CD4-positive, CD25-positive, alpha-beta regulatory T cell (primary cell): ENCODE results near the gene EPN3. TPM values are rescaled to one million over a fixed set of nuclear protein-coding genes. Genes with fewer than 3 reads are reported as not detected.

Experiments used
- ATAC-seq, 2 donors: fragments of 150-1000 bp; cut with Tn5 transposase; one replicate each; pipeline ENCODE4 v1.10.0; 2021; ENCODE audit warnings: low read depth in 2 of 2, moderate number of reproducible peaks in 2 of 2, moderate library complexity in 1 of 2
- DNase-seq, 3 donors: peaks; one replicate each; pipeline versions ENCODE4 v3.0.0 to v3.0.0-alpha.2; 2012 to 2022; ENCODE audit warnings: mixed read lengths in 1 of 3
- H3K27ac ChIP-seq: one replicate; pipeline ENCODE4 v1.7.0; 2013; ENCODE audit warnings: mild to moderate bottlenecking, low read length; ENCODE audit not compliant: insufficient read depth, poor library complexity, severe bottlenecking
- H3K27me3 ChIP-seq: one replicate; pipeline ENCODE4 v1.7.0; 2013; ENCODE audit warnings: low read length; ENCODE audit not compliant: control insufficient read depth, insufficient read depth
- H3K36me3 ChIP-seq: one replicate; pipeline ENCODE4 v1.7.0; 2013; ENCODE audit warnings: mild to moderate bottlenecking, low read length, moderate library complexity; ENCODE audit not compliant: control insufficient read depth, insufficient read depth
- H3K4me1 ChIP-seq: 2 replicates; pipeline ENCODE4 v1.7.0; 2013; ENCODE audit warnings: mild to moderate bottlenecking, low read length; ENCODE audit not compliant: insufficient read depth, control insufficient read depth, poor library complexity, severe bottlenecking
- H3K4me3 ChIP-seq: one replicate; pipeline ENCODE4 v1.7.0; 2013; ENCODE audit warnings: low read depth, mild to moderate bottlenecking, low read length, moderate library complexity
- H3K9me3 ChIP-seq, 2 experiments: 1 replicate in 1 of 2; 2 replicates in 1 of 2; pipeline ENCODE4 v1.7.0; 2013; ENCODE audit warnings: low read length in 2 of 2, mild to moderate bottlenecking in 1 of 2, moderate library complexity in 1 of 2; ENCODE audit not compliant: control insufficient read depth in 2 of 2
- H3K27ac Mint-ChIP-seq, 3 donors: one replicate each; pipeline ENCODE4 v1.8.0; 2020 to 2022; ENCODE audit warnings: mild to moderate bottlenecking in 3 of 3, mixed read lengths in 3 of 3, moderate library complexity in 2 of 3
- H3K27me3 Mint-ChIP-seq: one replicate; pipeline ENCODE4 v1.8.0; 2022; ENCODE audit warnings: mild to moderate bottlenecking, mixed read lengths
- H3K36me3 Mint-ChIP-seq: one replicate; pipeline ENCODE4 v1.8.0; 2020; ENCODE audit warnings: mixed read lengths
- H3K4me1 Mint-ChIP-seq, 4 donors: one replicate each; pipeline ENCODE4 v1.8.0; 2020 to 2022; ENCODE audit warnings: mixed read lengths in 4 of 4, mild to moderate bottlenecking in 1 of 4
- H3K4me3 Mint-ChIP-seq, 4 donors: one replicate each; pipeline ENCODE4 v1.8.0; 2020 to 2022; ENCODE audit warnings: mild to moderate bottlenecking in 4 of 4, mixed read lengths in 4 of 4, moderate library complexity in 3 of 4
- H3K9me3 Mint-ChIP-seq, 7 donors: one replicate each; pipeline ENCODE4 v1.8.0; 2020 to 2022; ENCODE audit warnings: mixed read lengths in 7 of 7, mild to moderate bottlenecking in 3 of 7, moderate library complexity in 2 of 7
- polyA plus RNA-seq, 4 donors: library from polyadenylated mRNA; unstranded; fragments of 300-500 nt; fragmentation: Illumina TruSeq; gene quantifications; one replicate each; pipeline ENCODE4 v1.2.3, GENCODE V29; 2021
- total RNA-seq: library from RNA; stranded (reverse); gene quantifications from one replicate; pipeline ENCODE4 v1.2.3, GENCODE V29; 2022

The EPN3 gene
- total and polyA plus RNA-seq, 5 donors from 2014 or later, result not detected

GRCh38 chr17:50521514-50521913 lies 11.0 kb upstream of the EPN3 start:
- no peaks in the 10 kb centered on the region for H3K27me3 ChIP-seq
- no peaks in the 10 kb centered on the region for H3K36me3 ChIP-seq
- Mint-ChIP-seq H3K27me3 (no peaks in the 10 kb centered on the region), H3K27ac (no peak overlapping the region), H3K4me3 (no peak overlapping the region), H3K36me3 (no peaks in the 10 kb centered on the region), H3K9me3 (no peaks in the 10 kb centered on the region), H3K4me1 (peaks cover 0 to 9% (median 3%) of the 10 kb centered on the region in 4 donors)
- ATAC-seq (no peak), DNase-seq (no peak)
- no peaks in the 10 kb centered on the region for H3K4me1 ChIP-seq
- H3K27ac ChIP-seq, result no peak overlapping the region
- H3K9me3 ChIP-seq, result no peaks in the 10 kb centered on the region
- no peak overlapping the region for H3K4me3 ChIP-seq

DNA sequence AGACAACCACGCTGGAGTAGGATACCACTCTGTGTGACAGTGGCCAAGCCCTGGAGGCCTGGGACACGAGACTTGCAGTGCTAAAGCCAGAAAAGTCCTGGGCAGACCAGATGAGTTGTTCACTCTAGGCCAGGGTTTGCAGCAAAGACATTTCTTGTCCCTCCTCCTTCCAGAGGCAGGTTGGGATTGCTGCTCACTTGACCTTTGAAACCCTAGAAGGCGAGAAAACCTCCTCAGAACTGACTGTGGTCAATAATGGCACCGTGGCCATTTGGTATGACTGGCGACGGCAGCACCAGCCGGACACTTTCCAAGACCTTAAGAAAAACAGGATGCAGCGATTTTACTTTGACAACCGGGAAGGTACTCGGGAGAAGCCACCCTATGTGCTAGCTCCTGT lies 9.8 kb upstream of the EPN3 start:
- Histone ChIP-seq H3K36me3 (no peaks in the 10 kb centered on the region), H3K4me3 (no peak overlapping the region), H3K27me3 (no peaks in the 10 kb centered on the region), H3K4me1 (no peaks in the 10 kb centered on the region), H3K27ac (no peak overlapping the region), H3K9me3 (no peaks in the 10 kb centered on the region)
- DNase-seq (no peak), ATAC-seq (no peak)
- Mint-ChIP-seq H3K9me3 (no peaks in the 10 kb centered on the region), H3K27me3 (no peaks in the 10 kb centered on the region), H3K36me3 (no peaks in the 10 kb centered on the region), H3K4me3 (peak overlapping the region in 1 of 4 donors; percentile 3), H3K4me1 (no peaks in the 10 kb centered on the region), H3K27ac (no peak overlapping the region)

- Mint-ChIP-seq H3K27me3 (no peaks in the 10 kb centered on the region), H3K9me3 (no peaks in the 10 kb centered on the region), H3K36me3 (no peaks in the 10 kb centered on the region), H3K4me3 (no peak overlapping the region), H3K27ac (peak overlapping the region in 1 of 3 donors; percentile 36), H3K4me1 (no peaks in the 10 kb centered on the region)
- H3K27ac ChIP-seq, result no peak overlapping the region
- ATAC-seq (no peak), DNase-seq (no peak)
- H3K9me3 ChIP-seq, result no peaks in the 10 kb centered on the region
- no peaks in the 10 kb centered on the region for H3K4me1 ChIP-seq
- no peaks in the 10 kb centered on the region for H3K27me3 ChIP-seq
- no peak overlapping the region for H3K4me3 ChIP-seq
- no peaks in the 10 kb centered on the region for H3K36me3 ChIP-seq
Measured at GRCh38 chr17:50523208-50523607, 9.3 kb upstream of the EPN3 start.

- ATAC-seq (no peak), DNase-seq (no peak)
- H3K4me1 Mint-ChIP-seq, result no peaks in the 10 kb centered on the region
- no peak overlapping the region for H3K4me3 Mint-ChIP-seq
- H3K27me3 ChIP-seq, result peaks cover 3% of the 10 kb centered on the region
- H3K36me3 ChIP-seq, result no peaks in the 10 kb centered on the region
- no peaks in the 10 kb centered on the region for H3K36me3 Mint-ChIP-seq
- no peaks in the 10 kb centered on the region for H3K9me3 Mint-ChIP-seq
- no peak overlapping the region for H3K4me3 ChIP-seq
- H3K9me3 ChIP-seq, result no peaks in the 10 kb centered on the region
- H3K27me3 Mint-ChIP-seq, result peaks cover 9% of the 10 kb centered on the region
- no peak overlapping the region for H3K27ac ChIP-seq
- H3K4me1 ChIP-seq, result no peaks in the 10 kb centered on the region
- H3K27ac Mint-ChIP-seq, result no peak overlapping the region
Measured at GRCh38 chr17:50524838-50525237, 7.7 kb upstream of the EPN3 start.

GRCh38 chr17:50527155-50527762 lies 5.3 kb upstream of the EPN3 start:
- Histone ChIP-seq H3K4me1 (peaks cover under 1% of the 10 kb centered on the region), H3K27me3 (peaks cover 9% of the 10 kb centered on the region), H3K27ac (no peak overlapping the region), H3K36me3 (no peaks in the 10 kb centered on the region), H3K4me3 (no peak overlapping the region), H3K9me3 (no peaks in the 10 kb centered on the region)
- Mint-ChIP-seq H3K4me3 (no peak overlapping the region), H3K4me1 (peaks cover 0 to 6% (median 0%) of the 10 kb centered on the region in 4 donors), H3K27me3 (peaks cover 32% of the 10 kb centered on the region), H3K27ac (no peak overlapping the region), H3K36me3 (no peaks in the 10 kb centered on the region), H3K9me3 (peaks cover 0 to 1% (median 0%) of the 10 kb centered on the region in 7 donors)
- ATAC-seq (no peak), DNase-seq (no peak)

GRCh38 chr17:50527949-50528474 lies 4.5 kb upstream of the EPN3 start:
- peaks cover 0 to 1% (median 0%) of the 10 kb centered on the region in 7 donors for H3K9me3 Mint-ChIP-seq
- Histone ChIP-seq H3K4me3 (no peak overlapping the region), H3K4me1 (peaks cover 8% of the 10 kb centered on the region), H3K27me3 (peaks cover 9% of the 10 kb centered on the region), H3K36me3 (no peaks in the 10 kb centered on the region), H3K9me3 (no peaks in the 10 kb centered on the region), H3K27ac (no peak overlapping the region)
- peaks cover 37% of the 10 kb centered on the region for H3K27me3 Mint-ChIP-seq
- peaks cover 0 to 9% (median 0%) of the 10 kb centered on the region in 4 donors for H3K4me1 Mint-ChIP-seq
- H3K4me3 Mint-ChIP-seq, result no peak overlapping the region
- DNase-seq (no peak), ATAC-seq (no peak)
- peak overlapping the region in 1 of 3 donors; percentile 17 for H3K27ac Mint-ChIP-seq
- no peaks in the 10 kb centered on the region for H3K36me3 Mint-ChIP-seq

DNA sequence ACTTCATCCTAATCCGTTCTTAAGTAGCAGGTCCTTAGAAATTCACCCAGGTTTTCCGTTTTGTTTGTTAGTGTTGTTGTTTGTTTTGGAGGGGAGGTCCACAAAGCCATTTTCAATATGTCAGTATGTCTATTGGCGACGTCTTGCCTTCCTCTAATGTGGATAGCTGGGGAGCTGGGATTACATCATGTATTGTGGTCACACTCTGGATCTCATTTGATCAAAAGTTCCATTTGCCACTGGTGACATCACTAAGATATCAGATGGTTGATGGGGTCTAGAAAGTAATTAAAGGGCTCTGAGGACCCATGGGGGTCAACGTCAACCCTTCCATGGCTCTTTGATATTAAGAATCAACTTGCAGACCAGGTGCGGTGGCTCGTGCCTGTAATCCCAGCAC lies 2.7 kb upstream of the EPN3 start:
- Mint-ChIP-seq H3K9me3 (peaks cover 0 to 1% (median 0%) of the 10 kb centered on the region in 7 donors), H3K4me1 (peaks cover 0 to 20% (median 2%) of the 10 kb centered on the region in 4 donors), H3K4me3 (no peak overlapping the region), H3K36me3 (no peaks in the 10 kb centered on the region), H3K27ac (no peak overlapping the region), H3K27me3 (peaks cover 55% of the 10 kb centered on the region)
- H3K9me3 ChIP-seq, result no peaks in the 10 kb centered on the region
- ATAC-seq, result no peak
- H3K4me3 ChIP-seq, result no peak overlapping the region
- peaks cover 12% of the 10 kb centered on the region for H3K4me1 ChIP-seq
- no peak overlapping the region for H3K27ac ChIP-seq
- peaks cover 11% of the 10 kb centered on the region for H3K27me3 ChIP-seq
- no peaks in the 10 kb centered on the region for H3K36me3 ChIP-seq
- DNase-seq, result no peak

DNA sequence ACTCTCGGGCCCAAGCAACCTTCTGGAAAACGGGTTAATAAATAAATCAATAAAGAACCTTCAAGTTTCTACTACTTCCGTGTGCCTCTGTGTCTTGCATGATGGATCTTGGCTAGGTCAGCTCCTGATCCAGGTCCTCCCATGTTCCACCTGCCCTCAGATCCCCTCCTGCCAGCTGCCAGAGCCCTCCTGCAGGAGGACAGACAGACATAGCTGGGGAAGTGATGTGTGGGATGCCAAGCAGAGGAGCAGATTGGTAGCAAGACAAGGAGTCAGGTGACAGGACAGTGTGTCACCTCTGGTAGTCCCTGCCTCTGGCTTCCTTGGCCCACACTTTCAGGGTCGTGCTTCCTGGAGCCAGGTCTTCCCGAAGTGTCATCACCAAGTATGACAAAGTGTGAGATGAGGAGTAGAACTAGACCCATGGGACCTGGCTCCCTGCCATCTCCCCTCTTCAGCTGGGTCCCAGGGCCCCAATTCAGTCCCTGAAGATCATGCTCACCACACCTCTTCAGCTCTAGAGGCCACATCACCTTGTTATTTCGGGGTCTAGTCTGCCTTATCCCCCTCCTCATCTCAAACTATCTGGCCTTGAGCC lies 1.0 kb upstream of the EPN3 start:
- Histone ChIP-seq H3K9me3 (no peaks in the 10 kb centered on the region), H3K36me3 (no peaks in the 10 kb centered on the region), H3K27me3 (peaks cover 14% of the 10 kb centered on the region), H3K4me3 (no peak overlapping the region), H3K27ac (no peak overlapping the region), H3K4me1 (peaks cover 12% of the 10 kb centered on the region)
- Mint-ChIP-seq H3K27me3 (peaks cover 68% of the 10 kb centered on the region), H3K36me3 (no peaks in the 10 kb centered on the region), H3K4me1 (peaks cover 0 to 20% (median 3%) of the 10 kb centered on the region in 4 donors), H3K4me3 (no peak overlapping the region), H3K9me3 (peaks cover 0 to 4% (median 0%) of the 10 kb centered on the region in 7 donors), H3K27ac (no peak overlapping the region)
- ATAC-seq, result no peak
- DNase-seq, result no peak
